HUES6 (cell line): ENCODE data around the gene HTRA1.

Source experiments
- H3K27ac ChIP-seq: 2 replicates; pipeline ENCODE4 v1.7.0; 2013; ENCODE audit warnings: low read depth, mild to moderate bottlenecking, low read length, inconsistent platforms
- H3K27me3 ChIP-seq: 2 replicates; pipeline ENCODE4 v1.6.1; 2013; ENCODE audit warnings: low read length; ENCODE audit not compliant: control insufficient read depth, insufficient read depth
- H3K36me3 ChIP-seq: 2 replicates; pipeline ENCODE4 v1.6.1; 2013; ENCODE audit warnings: low read length; ENCODE audit not compliant: control insufficient read depth, insufficient read depth
- H3K4me1 ChIP-seq: 2 replicates; pipeline ENCODE4 v1.6.1; 2013; ENCODE audit warnings: low read length; ENCODE audit not compliant: control insufficient read depth, insufficient read depth
- H3K4me3 ChIP-seq: 2 replicates; pipeline ENCODE4 v1.5.1; 2013; ENCODE audit warnings: low read depth, low read length
- H3K9ac ChIP-seq: one replicate; pipeline ENCODE4 v1.6.1; 2013; ENCODE audit warnings: mild to moderate bottlenecking, low read length
- H3K9me3 ChIP-seq: 2 replicates; pipeline ENCODE4 v1.6.1; 2013; ENCODE audit warnings: low read depth, low read length; ENCODE audit not compliant: control insufficient read depth, insufficient read depth

The HTRA1 gene

DNA sequence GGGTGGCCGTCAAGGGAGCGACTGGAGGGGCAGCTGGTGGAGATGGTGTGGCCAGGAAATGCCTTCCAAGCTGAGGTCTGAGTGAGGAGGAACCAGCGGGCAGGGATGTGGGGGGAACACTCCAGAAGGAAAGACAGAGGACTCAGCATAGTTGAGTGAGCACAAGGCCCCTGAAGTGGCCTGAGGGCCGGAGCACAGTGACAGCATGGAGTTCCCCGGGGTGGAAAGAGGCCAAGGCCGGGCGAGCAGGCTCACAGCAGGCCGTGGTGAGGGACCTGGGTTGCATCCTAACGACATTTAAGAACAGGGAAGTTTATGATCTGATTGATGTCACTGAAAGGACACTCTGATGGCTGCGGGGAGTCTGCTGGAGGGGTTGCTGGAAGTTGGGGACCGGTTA is 48.0 kb downstream of the HTRA1 start:
- Histone ChIP-seq H3K27me3 (no peaks in the 10 kb centered on the region), H3K4me1 (peaks cover 4% of the 10 kb centered on the region; the same call in 1 of the 2 replicates), H3K36me3 (no peaks in the 10 kb centered on the region; the same call in 1 of the 2 replicates), H3K9ac (no peak overlapping the region), H3K9me3 (no peaks in the 10 kb centered on the region), H3K4me3 (no peak overlapping the region), H3K27ac (no peak overlapping the region)

DNA sequence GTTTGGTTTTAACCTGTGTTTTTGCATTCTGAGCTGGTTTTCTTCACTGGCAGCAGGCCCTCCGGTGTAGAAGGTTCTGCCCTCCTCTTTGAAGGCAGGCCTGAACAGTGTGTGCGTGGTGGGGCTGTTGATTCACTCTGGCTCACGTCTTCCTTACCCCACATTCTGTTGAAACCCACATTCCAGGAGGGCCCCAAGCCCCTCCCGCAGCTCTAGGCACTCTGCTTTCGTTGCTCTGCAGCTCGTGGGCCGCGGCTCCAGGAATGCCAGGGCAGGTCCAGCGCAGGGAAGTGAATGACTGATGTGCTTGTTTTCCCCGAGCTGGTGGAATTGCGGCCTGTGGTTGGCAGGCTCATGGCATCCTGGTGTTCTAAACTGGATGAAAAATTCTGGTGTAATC is 49.0 kb downstream of the HTRA1 start:
- Histone ChIP-seq H3K9me3 (no peaks in the 10 kb centered on the region), H3K36me3 (no peaks in the 10 kb centered on the region; the same call in 1 of the 2 replicates), H3K4me3 (no peak overlapping the region), H3K27ac (no peak overlapping the region), H3K9ac (no peak overlapping the region), H3K4me1 (peaks cover 4% of the 10 kb centered on the region; the same call in 1 of the 2 replicates), H3K27me3 (no peaks in the 10 kb centered on the region)

DNA sequence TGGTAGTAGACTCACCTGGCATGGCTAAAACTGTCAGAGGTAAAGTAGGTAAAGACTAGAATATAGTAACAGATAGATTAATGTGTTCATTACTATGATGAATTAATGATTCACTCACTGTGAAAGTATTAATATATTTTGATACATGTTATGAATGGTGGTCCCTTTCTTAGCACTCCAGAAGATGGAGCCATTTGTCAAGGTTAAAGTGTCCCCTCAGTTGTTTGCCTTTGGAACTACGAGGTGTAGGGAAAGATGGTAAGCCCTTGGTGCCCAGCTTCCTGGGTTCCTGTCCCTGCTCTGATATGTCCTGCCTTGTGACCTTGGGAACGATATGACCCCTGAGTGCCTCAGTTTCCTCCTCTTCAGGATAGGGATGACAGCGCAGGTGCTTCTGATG is 49.4 kb downstream of the HTRA1 start:
- peaks cover 4% of the 10 kb centered on the region; the same call in 1 of the 2 replicates for H3K4me1 ChIP-seq
- H3K4me3 ChIP-seq, result no peak overlapping the region
- H3K9me3 ChIP-seq, result no peaks in the 10 kb centered on the region
- H3K27ac ChIP-seq, result no peak overlapping the region
- no peaks in the 10 kb centered on the region for H3K27me3 ChIP-seq
- no peak overlapping the region for H3K9ac ChIP-seq
- no peaks in the 10 kb centered on the region; the same call in 1 of the 2 replicates for H3K36me3 ChIP-seq

DNA sequence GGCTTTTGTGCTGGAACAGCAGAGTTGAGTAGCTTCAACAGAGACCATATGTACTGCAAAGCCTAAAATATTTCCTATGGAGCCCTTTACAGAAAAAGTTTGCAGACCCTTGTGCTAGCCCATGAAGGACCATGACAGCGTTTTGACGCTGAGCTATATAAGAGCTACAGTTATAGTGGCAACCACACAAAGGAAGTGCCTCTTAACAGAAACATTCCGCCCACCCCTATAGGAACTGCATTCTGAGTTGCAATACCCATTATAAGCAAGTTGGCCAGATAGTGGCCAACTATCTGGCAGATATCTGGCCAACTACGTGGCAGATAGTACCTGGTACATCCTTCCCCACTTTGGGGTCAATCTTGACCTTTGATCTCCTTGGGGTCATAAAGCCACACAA is 51.7 kb downstream of the HTRA1 start:
- Histone ChIP-seq H3K4me3 (no peak overlapping the region), H3K27me3 (no peaks in the 10 kb centered on the region), H3K27ac (no peak overlapping the region), H3K4me1 (peaks cover 4% of the 10 kb centered on the region; the same call in 1 of the 2 replicates), H3K36me3 (no peaks in the 10 kb centered on the region; the same call in 1 of the 2 replicates), H3K9me3 (no peaks in the 10 kb centered on the region), H3K9ac (no peak overlapping the region)

DNA sequence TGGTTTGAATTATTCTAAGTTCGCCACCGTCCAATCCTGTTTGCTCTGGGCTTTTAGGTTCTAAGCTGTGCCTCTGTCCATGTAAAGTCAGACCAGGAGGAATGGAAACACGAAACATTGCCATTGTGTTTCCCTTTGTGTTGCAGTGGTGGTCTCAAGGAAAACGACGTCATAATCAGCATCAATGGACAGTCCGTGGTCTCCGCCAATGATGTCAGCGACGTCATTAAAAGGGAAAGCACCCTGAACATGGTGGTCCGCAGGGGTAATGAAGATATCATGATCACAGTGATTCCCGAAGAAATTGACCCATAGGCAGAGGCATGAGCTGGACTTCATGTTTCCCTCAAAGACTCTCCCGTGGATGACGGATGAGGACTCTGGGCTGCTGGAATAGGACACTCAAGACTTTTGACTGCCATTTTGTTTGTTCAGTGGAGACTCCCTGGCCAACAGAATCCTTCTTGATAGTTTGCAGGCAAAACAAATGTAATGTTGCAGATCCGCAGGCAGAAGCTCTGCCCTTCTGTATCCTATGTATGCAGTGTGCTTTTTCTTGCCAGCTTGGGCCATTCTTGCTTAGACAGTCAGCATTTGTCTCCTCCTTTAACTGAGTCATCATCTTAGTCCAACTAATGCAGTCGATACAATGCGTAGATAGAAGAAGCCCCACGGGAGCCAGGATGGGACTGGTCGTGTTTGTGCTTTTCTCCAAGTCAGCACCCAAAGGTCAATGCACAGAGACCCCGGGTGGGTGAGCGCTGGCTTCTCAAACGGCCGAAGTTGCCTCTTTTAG is 52.9 kb downstream of the HTRA1 start:
- Histone ChIP-seq H3K9ac (no peak overlapping the region), H3K9me3 (no peaks in the 10 kb centered on the region), H3K27me3 (no peaks in the 10 kb centered on the region), H3K4me3 (no peak overlapping the region), H3K27ac (no peak overlapping the region), H3K4me1 (peaks cover 2% of the 10 kb centered on the region; the same call in 1 of the 2 replicates), H3K36me3 (no peaks in the 10 kb centered on the region; the same call in 1 of the 2 replicates)

GRCh38 chr10:122515022-122515424 is 53.7 kb downstream of the HTRA1 start:
- no peak overlapping the region for H3K9ac ChIP-seq
- H3K36me3 ChIP-seq, result no peaks in the 10 kb centered on the region; the same call in 1 of the 2 replicates
- no peaks in the 10 kb centered on the region for H3K27me3 ChIP-seq
- no peaks in the 10 kb centered on the region for H3K9me3 ChIP-seq
- H3K4me1 ChIP-seq, result no peaks in the 10 kb centered on the region; the same call in 1 of the 2 replicates
- H3K4me3 ChIP-seq, result no peak overlapping the region
- H3K27ac ChIP-seq, result no peak overlapping the region

- Histone ChIP-seq H3K27ac (no peak overlapping the region), H3K36me3 (no peaks in the 10 kb centered on the region; the same call in 1 of the 2 replicates), H3K9me3 (no peaks in the 10 kb centered on the region), H3K4me3 (no peak overlapping the region), H3K27me3 (no peaks in the 10 kb centered on the region), H3K9ac (no peak overlapping the region), H3K4me1 (no peaks in the 10 kb centered on the region)
Observed at GRCh38 chr10:122515588-122516231, 54.4 kb downstream of the HTRA1 start.

GRCh38 chr10:122516734-122517133 is 55.4 kb downstream of the HTRA1 start:
- no peaks in the 10 kb centered on the region for H3K4me1 ChIP-seq

DNA sequence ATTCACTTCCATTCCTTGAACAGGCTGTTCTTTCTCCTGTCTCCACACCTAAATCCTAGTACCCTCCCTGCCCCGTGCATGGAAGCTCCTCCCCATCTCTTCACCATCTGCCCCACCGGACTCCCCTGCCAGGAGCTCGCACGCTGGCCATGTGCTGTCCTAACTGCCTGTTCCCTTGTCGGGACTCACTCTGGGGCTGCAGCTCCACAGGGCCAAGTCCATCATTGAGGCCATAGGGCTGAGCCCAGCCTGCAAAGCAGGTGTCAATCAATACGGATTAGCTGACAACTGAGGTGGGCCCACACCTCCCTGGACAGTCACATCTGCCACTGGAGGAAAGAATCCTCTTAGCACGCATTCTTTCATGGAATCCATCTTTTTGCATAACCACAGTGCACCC is 57.8 kb downstream of the HTRA1 start:
- Histone ChIP-seq H3K36me3 (no peaks in the 10 kb centered on the region), H3K4me1 (no peaks in the 10 kb centered on the region), H3K27ac (no peak overlapping the region), H3K9ac (no peak overlapping the region), H3K9me3 (no peaks in the 10 kb centered on the region), H3K27me3 (no peaks in the 10 kb centered on the region), H3K4me3 (no peak overlapping the region)

More at GRCh38 chr10:122516734-122517133, 55.4 kb downstream of the HTRA1 start:
- Histone ChIP-seq H3K27me3 (no peaks in the 10 kb centered on the region), H3K9ac (no peak overlapping the region), H3K27ac (no peak overlapping the region), H3K9me3 (no peaks in the 10 kb centered on the region), H3K4me3 (no peak overlapping the region), H3K36me3 (no peaks in the 10 kb centered on the region)

- Histone ChIP-seq H3K27me3 (no peaks in the 10 kb centered on the region), H3K27ac (no peak overlapping the region)
Observed at GRCh38 chr10:122519873-122520272, 58.5 kb downstream of the HTRA1 start.

GRCh38 chr10:122521011-122521410 is 59.7 kb downstream of the HTRA1 start:
- H3K36me3 ChIP-seq, result no peaks in the 10 kb centered on the region

More at GRCh38 chr10:122519873-122520272, 58.5 kb downstream of the HTRA1 start:
- H3K4me3 ChIP-seq, result no peak overlapping the region
- no peaks in the 10 kb centered on the region for H3K36me3 ChIP-seq
- H3K9ac ChIP-seq, result no peak overlapping the region
- no peaks in the 10 kb centered on the region for H3K4me1 ChIP-seq
- no peaks in the 10 kb centered on the region for H3K9me3 ChIP-seq

More at GRCh38 chr10:122521011-122521410, 59.7 kb downstream of the HTRA1 start:
- Histone ChIP-seq H3K4me1 (no peaks in the 10 kb centered on the region), H3K9me3 (no peaks in the 10 kb centered on the region), H3K4me3 (no peak overlapping the region), H3K27me3 (no peaks in the 10 kb centered on the region), H3K9ac (no peak overlapping the region), H3K27ac (no peak overlapping the region)
